HEK293 (cell line): ENCODE measurements around the gene DPF3.

Experiments
- CTCF ChIA-PET: fragments of 350-600 bp; formaldehyde crosslinking; extraction: SDS; loops from one replicate; lab custom pipeline; 2021; ENCODE audit warnings: antibody characterized with exemption; lab: Yijun Ruan, JAX
- POLR2A ChIA-PET: fragments of 300-600 bp; formaldehyde crosslinking; extraction: SDS; loops from one replicate; lab custom pipeline; 2020; ENCODE audit warnings: antibody characterized with exemption, inconsistent platforms; lab: Yijun Ruan, JAX
- H3K27ac ChIP-seq: fragments of 200-500 bp; sonication (Bioruptor generic); 2 replicates; pipeline ENCODE4 v1.5.1; 2014; ENCODE audit warnings: low read depth, low read length, control low read depth, inconsistent platforms; ENCODE audit errors: extremely low read depth
- H3K36me3 ChIP-seq, 2 experiments: fragments of 200-500 bp in 1 of 2; sonication (Bioruptor generic) in 1 of 2; 1 replicate in 1 of 2; 2 replicates in 1 of 2; pipeline ENCODE4 v1.5.1; 2014 to 2017; ENCODE audit warnings: inconsistent platforms in 2 of 2, low read length in 2 of 2; ENCODE audit not compliant: control insufficient read depth in 2 of 2, insufficient read depth in 1 of 2
- H3K4me1 ChIP-seq: fragments of 200-500 bp; sonication (Bioruptor generic); 2 replicates; pipeline ENCODE4 v1.5.1; 2014; ENCODE audit warnings: mild to moderate bottlenecking, low read length, inconsistent platforms; ENCODE audit not compliant: control insufficient read depth, insufficient read depth
- H3K4me3 ChIP-seq: 2 replicates; pipeline ENCODE4 v1.5.1; 2011; ENCODE audit warnings: low read depth, mild to moderate bottlenecking, control low read depth, low read length, moderate library complexity
- H3K9me3 ChIP-seq: fragments of 200-500 bp; sonication (Bioruptor generic); 2 replicates; pipeline ENCODE4 v1.5.1; 2014; ENCODE audit warnings: low read depth, low read length, inconsistent platforms; ENCODE audit not compliant: control insufficient read depth, insufficient read depth
- GLI4 ChIP-seq: fragments of 450-650 bp; formaldehyde crosslinking; IDR thresholded peaks from 2 replicates; pipeline ENCODE4 v1.5.1; 2016; ENCODE audit warnings: missing biosample characterization, missing genetic modification characterization
- REPIN1 ChIP-seq: fragments of 450-650 bp; formaldehyde crosslinking; IDR thresholded peaks from 2 replicates; pipeline ENCODE4 v1.5.1; 2017; ENCODE audit warnings: missing biosample characterization, missing genetic modification characterization, low read depth
- SP3 ChIP-seq: fragments of 450-650 bp; formaldehyde crosslinking; IDR thresholded peaks from 2 replicates; pipeline ENCODE4 v1.5.1; 2016; ENCODE audit warnings: missing biosample characterization, missing genetic modification characterization
- ZBTB20 ChIP-seq: fragments of 450-650 bp; formaldehyde crosslinking; IDR thresholded peaks from 2 replicates; pipeline ENCODE4 v1.5.1; 2016; ENCODE audit warnings: missing biosample characterization, missing genetic modification characterization
- ZBTB48 ChIP-seq: fragments of 450-650 bp; formaldehyde crosslinking; IDR thresholded peaks from 2 replicates; pipeline ENCODE4 v1.5.1; 2016; ENCODE audit warnings: missing biosample characterization, missing genetic modification characterization
- ZIC2 ChIP-seq: fragments of 450-650 bp; formaldehyde crosslinking; IDR thresholded peaks from 2 replicates; pipeline ENCODE4 v1.5.1; 2016; ENCODE audit warnings: missing biosample characterization, missing genetic modification characterization
- ZNF184 ChIP-seq: fragments of 450-650 bp; IDR thresholded peaks from 2 replicates; pipeline ENCODE4 v1.5.1; 2018; ENCODE audit warnings: missing biosample characterization, mild to moderate bottlenecking, missing genetic modification characterization
- ZNF211 ChIP-seq: fragments of 450-650 bp; formaldehyde crosslinking; IDR thresholded peaks from 2 replicates; pipeline ENCODE4 v1.5.1; 2016; ENCODE audit warnings: low read depth, missing biosample characterization, missing genetic modification characterization
- ZNF544 ChIP-seq: fragments of 450-650 bp; formaldehyde crosslinking; IDR thresholded peaks from 2 replicates; pipeline ENCODE4 v1.5.0; 2017; ENCODE audit warnings: missing biosample characterization, missing genetic modification characterization
- ZNF571 ChIP-seq: fragments of 450-650 bp; formaldehyde crosslinking; IDR thresholded peaks from 2 replicates; pipeline ENCODE4 v1.5.0; 2017; ENCODE audit warnings: missing biosample characterization, missing genetic modification characterization
- ZNF596 ChIP-seq: fragments of 450-650 bp; IDR thresholded peaks from 2 replicates; pipeline ENCODE4 v1.5.0; 2018; ENCODE audit warnings: missing biosample characterization, mild to moderate bottlenecking, missing genetic modification characterization, moderate library complexity
- ZNF629 ChIP-seq: fragments of 450-650 bp; formaldehyde crosslinking; IDR thresholded peaks from 2 replicates; pipeline ENCODE4 v1.5.1; 2017; ENCODE audit warnings: missing biosample characterization, missing genetic modification characterization
- ZNF704 ChIP-seq: fragments of 450-650 bp; formaldehyde crosslinking; IDR thresholded peaks from 2 replicates; pipeline ENCODE4 v1.5.1; 2016; ENCODE audit warnings: missing biosample characterization, missing genetic modification characterization
- ZNF747 ChIP-seq: fragments of 450-650 bp; formaldehyde crosslinking; IDR thresholded peaks from 2 replicates; pipeline ENCODE4 v1.5.1; 2016; ENCODE audit warnings: missing biosample characterization, missing genetic modification characterization
- ZNF776 ChIP-seq: fragments of 450-650 bp; formaldehyde crosslinking; IDR thresholded peaks from 2 replicates; pipeline ENCODE4 v1.5.0; 2017; ENCODE audit warnings: missing biosample characterization, missing genetic modification characterization, borderline replicate concordance
- ZNF777 ChIP-seq: fragments of 450-650 bp; formaldehyde crosslinking; IDR thresholded peaks from 2 replicates; pipeline ENCODE4 v1.5.1; 2017; ENCODE audit warnings: missing biosample characterization, missing genetic modification characterization, borderline replicate concordance
- ZXDB ChIP-seq: fragments of 450-650 bp; formaldehyde crosslinking; IDR thresholded peaks from 2 replicates; pipeline ENCODE4 v1.5.1; 2016; ENCODE audit warnings: missing biosample characterization, missing genetic modification characterization
- TF ChIP-seq, protein P1 (sequence below): fragments of 450-650 bp; formaldehyde crosslinking; IDR thresholded peaks from 2 replicates; pipeline ENCODE4 v1.5.1; 2016; ENCODE audit warnings: missing biosample characterization, missing genetic modification characterization

DPF3 gene

GRCh38 chr14:72740966-72741825 is 152.7 kb downstream of the DPF3 start (continued):
- TF ChIP-seq, protein P1, sequence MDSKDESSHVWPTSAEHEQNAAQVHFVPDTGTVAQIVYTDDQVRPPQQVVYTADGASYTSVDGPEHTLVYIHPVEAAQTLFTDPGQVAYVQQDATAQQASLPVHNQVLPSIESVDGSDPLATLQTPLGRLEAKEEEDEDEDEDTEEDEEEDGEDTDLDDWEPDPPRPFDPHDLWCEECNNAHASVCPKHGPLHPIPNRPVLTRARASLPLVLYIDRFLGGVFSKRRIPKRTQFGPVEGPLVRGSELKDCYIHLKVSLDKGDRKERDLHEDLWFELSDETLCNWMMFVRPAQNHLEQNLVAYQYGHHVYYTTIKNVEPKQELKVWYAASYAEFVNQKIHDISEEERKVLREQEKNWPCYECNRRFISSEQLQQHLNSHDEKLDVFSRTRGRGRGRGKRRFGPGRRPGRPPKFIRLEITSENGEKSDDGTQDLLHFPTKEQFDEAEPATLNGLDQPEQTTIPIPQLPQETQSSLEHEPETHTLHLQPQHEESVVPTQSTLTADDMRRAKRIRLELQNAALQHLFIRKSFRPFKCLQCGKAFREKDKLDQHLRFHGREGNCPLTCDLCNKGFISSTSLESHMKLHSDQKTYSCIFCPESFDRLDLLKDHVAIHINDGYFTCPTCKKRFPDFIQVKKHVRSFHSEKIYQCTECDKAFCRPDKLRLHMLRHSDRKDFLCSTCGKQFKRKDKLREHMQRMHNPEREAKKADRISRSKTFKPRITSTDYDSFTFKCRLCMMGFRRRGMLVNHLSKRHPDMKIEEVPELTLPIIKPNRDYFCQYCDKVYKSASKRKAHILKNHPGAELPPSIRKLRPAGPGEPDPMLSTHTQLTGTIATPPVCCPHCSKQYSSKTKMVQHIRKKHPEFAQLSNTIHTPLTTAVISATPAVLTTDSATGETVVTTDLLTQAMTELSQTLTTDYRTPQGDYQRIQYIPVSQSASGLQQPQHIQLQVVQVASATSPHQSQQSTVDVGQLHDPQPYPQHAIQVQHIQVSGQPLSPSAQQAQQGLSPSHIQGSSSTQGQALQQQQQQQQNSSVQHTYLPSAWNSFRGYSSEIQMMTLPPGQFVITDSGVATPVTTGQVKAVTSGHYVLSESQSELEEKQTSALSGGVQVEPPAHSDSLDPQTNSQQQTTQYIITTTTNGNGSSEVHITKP (tag by site-specific recombination): no peak
- TF ChIP-seq ZIC2 (tag by site-specific recombination) (no peak), ZNF747 (tag by site-specific recombination) (no peak), SP3 (tag by site-specific recombination) (no peak)

GRCh38 chr14:72740504-72740961 is 153.4 kb downstream of the DPF3 start:
- Histone ChIP-seq H3K27ac (no peak overlapping the region), H3K4me3 (no peak overlapping the region), H3K4me1 (no peaks in the 10 kb centered on the region), H3K9me3 (no peaks in the 10 kb centered on the region), H3K36me3 (no peaks in the 10 kb centered on the region)
- ChIA-PET POLR2A (no interaction called here), CTCF (interaction anchor here (0.7 kb wide), 1 partner anchor 25 kb away, joined by 5 read pairs; no protein-coding TSS in a partner anchor)
- TF ChIP-seq GLI4 (tag by site-specific recombination): no peak
- no peak for TF ChIP-seq ZNF184 (tag by site-specific recombination)
- no peak for TF ChIP-seq ZBTB20 (tag by site-specific recombination)
- TF ChIP-seq REPIN1 (tag by site-specific recombination): no peak
- TF ChIP-seq ZNF571 (tag by site-specific recombination): no peak
- no peak for TF ChIP-seq ZNF211 (tag by site-specific recombination)
- TF ChIP-seq ZNF777 (tag by site-specific recombination): no peak
- no peak for TF ChIP-seq ZNF629 (tag by site-specific recombination)
- no peak for TF ChIP-seq ZNF776 (tag by site-specific recombination)
- no peak for TF ChIP-seq ZNF596
- TF ChIP-seq ZBTB48 (tag by site-specific recombination): no peak
- no peak for TF ChIP-seq ZXDB (tag by site-specific recombination)
- TF ChIP-seq ZNF544: no peak
- no peak for TF ChIP-seq ZNF704
